H9 (cell line): ENCODE results near the gene CNTN2. TPM values are rescaled to one million over a fixed set of nuclear protein-coding genes. Genes with fewer than 3 reads are reported as not detected.

ENCODE experiments used
- DNase-seq: peaks from one replicate; pipeline ENCODE4 v3.0.0-alpha.2; 2017
- H2AFZ ChIP-seq: one replicate; pipeline ENCODE4 v1.6.1; 2013; ENCODE audit warnings: mild to moderate bottlenecking, low read length, control low read depth, moderate library complexity
- H2AK5ac ChIP-seq: 2 replicates; pipeline ENCODE4 v1.6.1; 2013; ENCODE audit warnings: low read length, control low read depth, mixed read lengths; ENCODE audit not compliant: insufficient read length
- H2BK120ac ChIP-seq: one replicate; pipeline ENCODE4 v1.6.1; 2013; ENCODE audit warnings: low read depth, mild to moderate bottlenecking, low read length, control low read depth, inconsistent platforms; ENCODE audit not compliant: poor library complexity, severe bottlenecking
- H2BK12ac ChIP-seq: 2 replicates; pipeline ENCODE4 v1.6.1; 2013; ENCODE audit warnings: low read length, control low read depth, mixed read lengths, low read depth; ENCODE audit not compliant: insufficient read length
- H2BK15ac ChIP-seq: 2 replicates; pipeline ENCODE4 v1.6.1; 2013; ENCODE audit warnings: low read depth, low read length, control low read depth
- H2BK20ac ChIP-seq: one replicate; pipeline ENCODE4 v1.6.1; 2013; ENCODE audit warnings: low read depth, mild to moderate bottlenecking, low read length, control low read depth, inconsistent platforms; ENCODE audit not compliant: poor library complexity, severe bottlenecking
- H2BK5ac ChIP-seq: 2 replicates; pipeline ENCODE4 v1.6.1; 2013; ENCODE audit warnings: low read length, control low read depth, mixed read lengths; ENCODE audit not compliant: insufficient read length
- H3K14ac ChIP-seq: 2 replicates; pipeline ENCODE4 v1.6.1; 2013; ENCODE audit warnings: low read length, control low read depth; ENCODE audit not compliant: insufficient read depth
- H3K18ac ChIP-seq: 2 replicates; pipeline ENCODE4 v1.6.1; 2013; ENCODE audit warnings: low read depth, mild to moderate bottlenecking, mixed read lengths, low read length, control low read depth; ENCODE audit not compliant: insufficient read length
- H3K23ac ChIP-seq: 2 replicates; pipeline ENCODE4 v1.6.1; 2013; ENCODE audit warnings: low read length, control low read depth, mixed read lengths, low read depth; ENCODE audit not compliant: insufficient read length
- H3K23me2 ChIP-seq: 2 replicates; pipeline ENCODE4 v1.6.1; 2013; ENCODE audit warnings: low read depth, mild to moderate bottlenecking, mixed read lengths, low read length, control low read depth; ENCODE audit not compliant: insufficient read length, poor library complexity, severe bottlenecking
- H3K27ac ChIP-seq: 2 replicates; pipeline ENCODE4 v1.5.1; 2013; ENCODE audit warnings: low read length, control low read depth, mixed read lengths, low read depth; ENCODE audit not compliant: insufficient read length
- H3K27me3 ChIP-seq: 2 replicates; pipeline ENCODE4 v1.6.1; 2013; ENCODE audit warnings: low read length, control low read depth, inconsistent platforms; ENCODE audit not compliant: insufficient read depth
- H3K4ac ChIP-seq: 2 replicates; pipeline ENCODE4 v1.6.1; 2013; ENCODE audit warnings: low read depth, mild to moderate bottlenecking, control low read depth, inconsistent platforms, low read length, moderate library complexity
- H3K4me1 ChIP-seq: 2 replicates; pipeline ENCODE4 v1.6.1; 2013; ENCODE audit warnings: low read length, control low read depth, inconsistent platforms; ENCODE audit not compliant: insufficient read depth
- H3K4me2 ChIP-seq: 2 replicates; pipeline ENCODE4 v1.6.1; 2013; ENCODE audit warnings: low read length, control low read depth, mixed read lengths; ENCODE audit not compliant: insufficient read length, insufficient read depth
- H3K56ac ChIP-seq: 2 replicates; pipeline ENCODE4 v1.6.1; 2013; ENCODE audit warnings: low read depth, mild to moderate bottlenecking, mixed read lengths, low read length, control low read depth; ENCODE audit not compliant: insufficient read length
- H3K79me1 ChIP-seq: 2 replicates; pipeline ENCODE4 v1.6.1; 2013; ENCODE audit warnings: low read depth, mild to moderate bottlenecking, moderate library complexity, low read length, control low read depth, inconsistent platforms; ENCODE audit not compliant: insufficient read depth, poor library complexity, severe bottlenecking
- H3K79me2 ChIP-seq: 2 replicates; pipeline ENCODE4 v1.6.1; 2013; ENCODE audit warnings: low read length, control low read depth, inconsistent platforms; ENCODE audit not compliant: insufficient read depth
- H3K9ac ChIP-seq: 2 replicates; pipeline ENCODE4 v1.6.1; 2013; ENCODE audit warnings: low read length, control low read depth, mixed read lengths; ENCODE audit not compliant: insufficient read length; ENCODE audit errors: extremely low read depth
- H3K9me3 ChIP-seq: one replicate; pipeline ENCODE4 v1.6.1; 2013; ENCODE audit warnings: low read depth, low read length, inconsistent platforms; ENCODE audit not compliant: control insufficient read depth
- H3T11ph ChIP-seq: one replicate; pipeline ENCODE4 v1.6.1; 2013; ENCODE audit warnings: mild to moderate bottlenecking, low read length, control low read depth, inconsistent platforms
- H4K20me1 ChIP-seq: one replicate; pipeline ENCODE4 v1.6.1; 2013; ENCODE audit not compliant: control insufficient read depth, insufficient read length, insufficient read depth
- H4K5ac ChIP-seq: 2 replicates; pipeline ENCODE4 v1.6.1; 2013; ENCODE audit warnings: low read depth, mild to moderate bottlenecking, mixed read lengths, low read length, control low read depth; ENCODE audit not compliant: insufficient read length
- H4K8ac ChIP-seq: replicated peaks from 2 replicates; pipeline ENCODE4 v1.6.1; 2013; ENCODE audit warnings: low read length, control low read depth, mixed read lengths, low read depth; ENCODE audit not compliant: insufficient read length
- H4K91ac ChIP-seq: 2 replicates; pipeline ENCODE4 v1.6.1; 2013; ENCODE audit warnings: low read depth, mild to moderate bottlenecking, moderate library complexity, mixed read lengths, low read length, control low read depth; ENCODE audit not compliant: insufficient read length
- H3K27ac Mint-ChIP-seq, 3 experiments: 2 replicates in 2 of 3; 3 replicates in 1 of 3; pipeline ENCODE4 v1.8.0; 2020 to 2021; ENCODE audit warnings: mixed read lengths in 3 of 3, mild to moderate bottlenecking in 1 of 3, moderate library complexity in 1 of 3
- H3K27me3 Mint-ChIP-seq: 2 replicates; pipeline ENCODE4 v1.8.0; 2021; ENCODE audit warnings: low read depth, mild to moderate bottlenecking, moderate library complexity, mixed read lengths
- H3K36me3 Mint-ChIP-seq, 3 experiments: 2 replicates in 2 of 3; 3 replicates in 1 of 3; pipeline ENCODE4 v1.8.0; 2020 to 2021; ENCODE audit warnings: low read depth in 3 of 3, mixed read lengths in 3 of 3; ENCODE audit not compliant: insufficient read depth in 1 of 3
- H3K4me1 Mint-ChIP-seq, 2 experiments: 2 replicates each; pipeline ENCODE4 v1.8.0; 2020; ENCODE audit warnings: mixed read lengths in 2 of 2
- H3K4me3 Mint-ChIP-seq, 2 experiments: 2 replicates in 1 of 2; 3 replicates in 1 of 2; pipeline ENCODE4 v1.8.0; 2020 to 2021; ENCODE audit warnings: mild to moderate bottlenecking in 2 of 2, mixed read lengths in 2 of 2, moderate library complexity in 1 of 2
- H3K9me3 Mint-ChIP-seq, 2 experiments: 2 replicates in 1 of 2; 3 replicates in 1 of 2; pipeline ENCODE4 v1.8.0; 2020; ENCODE audit warnings: mild to moderate bottlenecking in 2 of 2, mixed read lengths in 2 of 2, moderate library complexity in 1 of 2
- WGBS: extraction: QIAGEN DNeasy Blood & Tissue Kit; methylation state at CpG from one replicate; pipeline ENCODE4 v1.1.7; 2013; ENCODE audit warnings: missing lambda C conversion rate, low lambda C conversion rate, mixed read lengths; ENCODE audit not compliant: insufficient read length; ENCODE audit errors: extremely low coverage; 5-methylcytosine and 5-hydroxymethylcytosine counted together
- total RNA-seq: library from RNA; stranded (reverse); gene quantifications from 2 replicates; pipeline ENCODE4 v1.2.1, GENCODE V29; 2021
- TF ChIP-seq, protein P1 (sequence below): fragments of 200-600 bp; sonication (generic); conservative IDR thresholded peaks from 3 replicates; pipeline ENCODE4 v1.8.0; 2021; ENCODE audit warnings: antibody characterized with exemption, mild to moderate bottlenecking

Gene CNTN2
- total RNA-seq, 1 experiment from 2014 or later = 0.42 TPM

DNA sequence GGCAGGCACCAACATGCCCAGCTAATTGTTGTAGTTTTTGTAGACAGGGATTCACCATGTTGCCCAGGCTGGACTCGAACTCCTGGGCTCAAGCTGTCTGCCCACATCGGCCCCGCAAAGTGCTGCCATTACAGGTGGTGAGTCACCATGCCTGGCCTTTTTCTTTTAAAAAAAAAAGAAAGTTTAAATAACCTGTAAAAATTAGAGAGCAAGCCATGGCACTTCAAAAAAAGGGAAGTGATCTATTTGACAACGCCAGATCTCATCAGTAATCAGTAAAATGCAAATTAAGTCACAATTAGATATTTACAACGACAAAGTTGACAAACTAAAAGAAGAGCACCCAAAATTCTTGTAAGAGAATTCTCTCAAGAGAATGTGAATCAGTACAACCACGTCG lies 81.7 kb downstream of the CNTN2 start:
- no peak overlapping the region for H3K27ac Mint-ChIP-seq
- H3K27me3 Mint-ChIP-seq = no peaks in the 10 kb centered on the region

More for the DNA sequence above, 81.7 kb downstream of the CNTN2 start:
- peaks cover 0 to 3% (median under 1%) of the 10 kb centered on the region in 3 experiments; a peak in 2 of 7 replicates for H3K36me3 Mint-ChIP-seq
- Histone ChIP-seq H2BK12ac (no peak overlapping the region), H2BK15ac (no peak overlapping the region), H3K14ac (no peak overlapping the region), H2BK20ac (no peak overlapping the region), H3K23ac (no peak overlapping the region), H3K4ac (no peak overlapping the region), H3K9ac (no peak overlapping the region), H2BK5ac (no peak overlapping the region), H2AFZ (no peak overlapping the region), H4K91ac (no peak overlapping the region), H3K4me1 (no peaks in the 10 kb centered on the region), H3K27ac (no peak overlapping the region), H2BK120ac (no peak overlapping the region), H4K8ac (no peak overlapping the region), H3K79me2 (peaks cover 15% of the 10 kb centered on the region; the same call in 1 of the 2 replicates), H3K27me3 (no peaks in the 10 kb centered on the region), H3K4me2 (no peak overlapping the region), H3K23me2 (peaks cover 7% of the 10 kb centered on the region), H3T11ph (no peak overlapping the region), H3K9me3 (no peaks in the 10 kb centered on the region), H3K18ac (no peak overlapping the region), H4K20me1 (no peaks in the 10 kb centered on the region), H3K79me1 (no peaks in the 10 kb centered on the region), H4K5ac (no peak overlapping the region), H2AK5ac (no peak overlapping the region), H3K56ac (no peak overlapping the region)
- no peaks in the 10 kb centered on the region for H3K9me3 Mint-ChIP-seq
- WGBS = no CpG with 5 or more reads among the region's 7 CpGs
- peaks cover 18% of the 10 kb centered on the region in 2 experiments for H3K4me1 Mint-ChIP-seq
- no peak overlapping the region for H3K4me3 Mint-ChIP-seq
- no peak for DNase-seq
- TF ChIP-seq, protein P1, sequence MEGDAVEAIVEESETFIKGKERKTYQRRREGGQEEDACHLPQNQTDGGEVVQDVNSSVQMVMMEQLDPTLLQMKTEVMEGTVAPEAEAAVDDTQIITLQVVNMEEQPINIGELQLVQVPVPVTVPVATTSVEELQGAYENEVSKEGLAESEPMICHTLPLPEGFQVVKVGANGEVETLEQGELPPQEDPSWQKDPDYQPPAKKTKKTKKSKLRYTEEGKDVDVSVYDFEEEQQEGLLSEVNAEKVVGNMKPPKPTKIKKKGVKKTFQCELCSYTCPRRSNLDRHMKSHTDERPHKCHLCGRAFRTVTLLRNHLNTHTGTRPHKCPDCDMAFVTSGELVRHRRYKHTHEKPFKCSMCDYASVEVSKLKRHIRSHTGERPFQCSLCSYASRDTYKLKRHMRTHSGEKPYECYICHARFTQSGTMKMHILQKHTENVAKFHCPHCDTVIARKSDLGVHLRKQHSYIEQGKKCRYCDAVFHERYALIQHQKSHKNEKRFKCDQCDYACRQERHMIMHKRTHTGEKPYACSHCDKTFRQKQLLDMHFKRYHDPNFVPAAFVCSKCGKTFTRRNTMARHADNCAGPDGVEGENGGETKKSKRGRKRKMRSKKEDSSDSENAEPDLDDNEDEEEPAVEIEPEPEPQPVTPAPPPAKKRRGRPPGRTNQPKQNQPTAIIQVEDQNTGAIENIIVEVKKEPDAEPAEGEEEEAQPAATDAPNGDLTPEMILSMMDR = no peak
